Measurements from ENCODE around the gene PCDHA11.
"Not testable (repeated sequence)": the region's sequence is repeated elsewhere in the genome, so short reads cannot be mapped to it uniquely, and the experiment has no call there.

The PCDHA11 gene

GRCh38 chr5:140834439-140835008 lies 34.2 kb upstream of the PCDHA11 start:
- H3K4me3 ChIP-seq (ENCODE audit: low read depth, low read length), result peak overlapping the region; percentile 41; the same call in 1 of the 2 replicates

GRCh38 chr5:140835622-140836510 lies 32.9 kb upstream of the PCDHA11 start:
- H3K27ac ChIP-seq (ENCODE audit: low read depth, low read length), result no peak overlapping the region
- H3K4me1 ChIP-seq (ENCODE audit: control insufficient read depth, insufficient read depth, low read length), result no peaks in the 10 kb centered on the region
- H3K27me3 ChIP-seq (ENCODE audit: control insufficient read depth, insufficient read depth, low read length), result no peaks in the 10 kb centered on the region
- peaks cover 5% of the 10 kb centered on the region; the same call in 1 of the 2 replicates for H3K9me3 ChIP-seq (ENCODE audit: control insufficient read depth, insufficient read depth, low read depth, low read length)
- H3K4me3 ChIP-seq (ENCODE audit: low read depth, low read length), result no peak overlapping the region
- H3K36me3 ChIP-seq (ENCODE audit: control insufficient read depth, insufficient read depth, low read length), result peaks cover 3% of the 10 kb centered on the region; the same call in 1 of the 2 replicates
- H3K9ac ChIP-seq (ENCODE audit: low read length), result no peak overlapping the region

More at GRCh38 chr5:140834439-140835008, 34.2 kb upstream of the PCDHA11 start:
- H3K9ac ChIP-seq (ENCODE audit: low read length); H3K27ac ChIP-seq (ENCODE audit: low read depth, low read length); H3K36me3 ChIP-seq (ENCODE audit: control insufficient read depth, insufficient read depth, low read length); H3K9me3 ChIP-seq (ENCODE audit: control insufficient read depth, insufficient read depth, low read depth, low read length); H3K27me3 ChIP-seq (ENCODE audit: control insufficient read depth, insufficient read depth, low read length); H3K4me1 ChIP-seq (ENCODE audit: control insufficient read depth, insufficient read depth, low read length): not testable (repeated sequence)

GRCh38 chr5:140840978-140841962 lies 27.5 kb upstream of the PCDHA11 start, which contains the start of gene PCDHA8:
Gene PCDHA8, plus strand, starts transcription at chr5:140841187. Its CDS starts 135 bp downstream, at chr5:140841322.
- H3K9ac ChIP-seq (ENCODE audit: low read length), result no peak within 1 kb of the TSS
- peaks cover 1% of the 10 kb centered on the region; the same call in 1 of the 2 replicates for H3K36me3 ChIP-seq (ENCODE audit: control insufficient read depth, insufficient read depth, low read length)
- H3K4me1 ChIP-seq (ENCODE audit: control insufficient read depth, insufficient read depth, low read length), result no peaks in the 10 kb centered on the region
- H3K9me3 ChIP-seq (ENCODE audit: control insufficient read depth, insufficient read depth, low read depth, low read length), result peaks cover 5% of the 10 kb centered on the region
- no peaks in the 10 kb centered on the region for H3K27me3 ChIP-seq (ENCODE audit: control insufficient read depth, insufficient read depth, low read length)
- H3K27ac ChIP-seq (ENCODE audit: low read depth, low read length), result no peak within 1 kb of the TSS
- peak within 1 kb of the TSS; percentile 42 for H3K4me3 ChIP-seq (ENCODE audit: low read depth, low read length)

GRCh38 chr5:140842798-140843733 lies 25.7 kb upstream of the PCDHA11 start:
- Histone ChIP-seq H3K4me1 (ENCODE audit: control insufficient read depth, insufficient read depth, low read length) (no peaks in the 10 kb centered on the region), H3K9ac (ENCODE audit: low read length) (no peak overlapping the region), H3K4me3 (ENCODE audit: low read depth, low read length) (no peak overlapping the region), H3K9me3 (ENCODE audit: control insufficient read depth, insufficient read depth, low read depth, low read length) (peaks cover 3% of the 10 kb centered on the region; the same call in 1 of the 2 replicates), H3K27ac (ENCODE audit: low read depth, low read length) (no peak overlapping the region), H3K36me3 (ENCODE audit: control insufficient read depth, insufficient read depth, low read length) (no peaks in the 10 kb centered on the region), H3K27me3 (ENCODE audit: control insufficient read depth, insufficient read depth, low read length) (no peaks in the 10 kb centered on the region)

- H3K4me3 ChIP-seq (ENCODE audit: low read depth, low read length), result peak within 1 kb of the TSS; percentile 48; the same call in 1 of the 2 replicates
- not testable (repeated sequence) for H3K9me3 ChIP-seq (ENCODE audit: control insufficient read depth, insufficient read depth, low read depth, low read length); H3K9ac ChIP-seq (ENCODE audit: low read length); H3K4me1 ChIP-seq (ENCODE audit: control insufficient read depth, insufficient read depth, low read length); H3K36me3 ChIP-seq (ENCODE audit: control insufficient read depth, insufficient read depth, low read length); H3K27me3 ChIP-seq (ENCODE audit: control insufficient read depth, insufficient read depth, low read length); H3K27ac ChIP-seq (ENCODE audit: low read depth, low read length)
These were observed 20.3 kb upstream of the PCDHA11 start, which contains the start of gene PCDHA9 for GRCh38 chr5:140848139-140849102. Gene PCDHA9, plus strand, starts transcription at chr5:140848382. Its CDS starts 114 bp downstream, at chr5:140848496.

GRCh38 chr5:140849831-140850634 lies 18.7 kb upstream of the PCDHA11 start:
- H3K9me3 ChIP-seq (ENCODE audit: control insufficient read depth, insufficient read depth, low read depth, low read length); H3K4me1 ChIP-seq (ENCODE audit: control insufficient read depth, insufficient read depth, low read length); H3K4me3 ChIP-seq (ENCODE audit: low read depth, low read length); H3K9ac ChIP-seq (ENCODE audit: low read length); H3K36me3 ChIP-seq (ENCODE audit: control insufficient read depth, insufficient read depth, low read length); H3K27me3 ChIP-seq (ENCODE audit: control insufficient read depth, insufficient read depth, low read length); H3K27ac ChIP-seq (ENCODE audit: low read depth, low read length): not testable (repeated sequence)

GRCh38 chr5:140855772-140856674 lies 12.7 kb upstream of the PCDHA11 start, which contains the start of gene PCDHA10:
Gene PCDHA10, plus strand, starts transcription at chr5:140855897. Its CDS starts 152 bp downstream, at chr5:140856049.
- Histone ChIP-seq H3K9ac (ENCODE audit: low read length) (peak within 1 kb of the TSS; percentile 55), H3K9me3 (ENCODE audit: control insufficient read depth, insufficient read depth, low read depth, low read length) (peaks cover 12% of the 10 kb centered on the region; the same call in 1 of the 2 replicates), H3K36me3 (ENCODE audit: control insufficient read depth, insufficient read depth, low read length) (no peaks in the 10 kb centered on the region; the same call in 1 of the 2 replicates), H3K27ac (ENCODE audit: low read depth, low read length) (no peak within 1 kb of the TSS), H3K4me1 (ENCODE audit: control insufficient read depth, insufficient read depth, low read length) (no peaks in the 10 kb centered on the region), H3K27me3 (ENCODE audit: control insufficient read depth, insufficient read depth, low read length) (no peaks in the 10 kb centered on the region), H3K4me3 (ENCODE audit: low read depth, low read length) (peak within 1 kb of the TSS; percentile 72)
